ENCODE data around the gene S100A5.
A peak's percentile ranks its signal among the peaks of the same experiment; 100 is the strongest.

Gene S100A5

GRCh38 chr1:153568367-153569099, 27.8 kb upstream of the S100A5 start:
- Histone ChIP-seq H3K27ac (peak overlapping the region in 20 of 21 experiments; percentile 88 to 100 (median 98)), H3K4me3 (peak overlapping the region in 3 of 7 experiments; percentile 3 to 15 (median 12))

GRCh38 chr1:153567621-153568366, 27.1 kb upstream of the S100A5 start:
- peak overlapping the region in 20 of 21 experiments; percentile 88 to 100 (median 98) for H3K27ac ChIP-seq
- peak overlapping the region in 3 of 7 experiments; percentile 3 to 15 (median 12) for H3K4me3 ChIP-seq

- Histone ChIP-seq H3K27ac (peak overlapping the region; percentile 88 to 100 (median 98)), H3K4me3 (peak overlapping the region in 3 of 7 experiments; percentile 0 to 7 (median 1))
These were observed 26.0 kb upstream of the S100A5 start for GRCh38 chr1:153566414-153567371.

DNA sequence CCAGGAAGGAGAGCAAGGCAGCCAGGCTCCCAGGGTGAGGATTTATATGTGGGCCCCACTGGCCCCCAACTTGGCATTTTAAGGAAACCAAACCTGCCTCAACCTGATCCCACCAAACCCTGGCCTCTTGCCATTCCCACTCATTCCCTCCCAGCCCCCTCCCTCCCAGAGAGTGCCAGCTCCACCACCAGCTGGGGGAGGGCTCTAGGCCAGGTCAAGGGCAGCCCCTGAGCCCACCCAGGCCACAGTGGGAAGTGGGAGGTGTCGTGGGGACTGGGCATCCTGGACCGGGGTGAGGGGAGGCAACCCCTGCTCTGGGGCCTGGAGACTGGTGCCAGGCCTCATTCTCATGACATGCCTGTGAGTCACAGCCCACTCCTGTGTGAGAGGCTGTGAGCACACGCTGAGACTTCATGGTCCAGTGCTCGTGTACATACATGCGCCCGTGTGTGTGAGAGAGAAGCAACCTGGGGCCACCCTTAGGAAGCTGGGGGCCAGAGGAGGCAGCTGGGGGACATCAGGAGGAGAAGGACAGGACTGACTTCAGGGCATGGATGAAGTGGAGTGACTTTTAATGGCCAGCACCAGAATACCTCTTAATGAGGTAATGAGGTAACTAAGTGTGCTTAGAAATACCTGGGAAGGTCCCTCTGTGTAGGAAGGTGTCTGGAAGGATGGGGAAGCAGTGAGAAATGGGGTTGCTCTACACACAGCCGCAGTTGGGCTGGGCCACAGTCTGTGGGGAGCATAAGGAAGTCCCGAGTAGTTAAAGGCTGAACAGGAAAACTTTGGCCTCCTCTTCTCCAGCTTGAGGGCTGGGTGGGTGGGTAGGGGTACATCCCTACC, 25.0 kb upstream of the S100A5 start, which contains the start of gene S100A2:
Gene S100A2, minus strand, starts transcription at position 316 of the 846 bp plus-strand sequence. CDS start 1,967 bp downstream, outside the sequence.
- Histone ChIP-seq H3K4me3 (peak within 1 kb of the TSS in 6 of 7 experiments; percentile 23 to 39 (median 32)), H3K27ac (peak within 1 kb of the TSS; percentile 88 to 100 (median 98))

DNA sequence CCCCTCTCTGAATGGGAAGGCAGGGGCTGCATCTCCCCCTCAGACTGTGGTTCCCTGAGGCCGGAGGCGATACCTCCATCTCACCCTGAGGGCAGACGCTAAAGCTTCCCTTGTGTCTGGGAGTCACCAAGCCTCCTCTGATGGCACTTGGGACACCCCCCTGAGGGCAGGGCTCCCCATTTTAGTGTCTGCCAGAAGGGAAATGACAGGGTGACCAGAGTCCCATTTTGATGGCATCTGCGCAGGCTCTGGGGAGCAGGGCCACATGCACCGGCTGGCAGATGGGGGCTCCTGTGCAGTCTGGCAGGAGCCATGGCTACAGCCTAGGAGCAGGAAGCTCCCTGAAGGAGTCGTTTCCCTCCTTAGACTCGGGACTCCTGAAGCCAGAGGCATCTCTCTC, 23.3 kb upstream of the S100A5 start:
- H3K27ac ChIP-seq, result peak overlapping the region; percentile 49 to 100 (median 98)
- H3K4me3 ChIP-seq, result peak overlapping the region; percentile 19 to 39 (median 32)

GRCh38 chr1:153563483-153563901, 22.8 kb upstream of the S100A5 start:
- Histone ChIP-seq H3K27ac (peak overlapping the region in 19 of 21 experiments; percentile 49 to 100 (median 98)), H3K4me3 (peak overlapping the region; percentile 19 to 39 (median 32))

- peak overlapping the region in 3 of 7 experiments; percentile 32 to 39 (median 38) for H3K4me3 ChIP-seq
- H3K27ac ChIP-seq, result peak overlapping the region in 5 of 21 experiments; percentile 2 to 38 (median 14)
These were observed 21.3 kb upstream of the S100A5 start for GRCh38 chr1:153562021-153562420.

DNA sequence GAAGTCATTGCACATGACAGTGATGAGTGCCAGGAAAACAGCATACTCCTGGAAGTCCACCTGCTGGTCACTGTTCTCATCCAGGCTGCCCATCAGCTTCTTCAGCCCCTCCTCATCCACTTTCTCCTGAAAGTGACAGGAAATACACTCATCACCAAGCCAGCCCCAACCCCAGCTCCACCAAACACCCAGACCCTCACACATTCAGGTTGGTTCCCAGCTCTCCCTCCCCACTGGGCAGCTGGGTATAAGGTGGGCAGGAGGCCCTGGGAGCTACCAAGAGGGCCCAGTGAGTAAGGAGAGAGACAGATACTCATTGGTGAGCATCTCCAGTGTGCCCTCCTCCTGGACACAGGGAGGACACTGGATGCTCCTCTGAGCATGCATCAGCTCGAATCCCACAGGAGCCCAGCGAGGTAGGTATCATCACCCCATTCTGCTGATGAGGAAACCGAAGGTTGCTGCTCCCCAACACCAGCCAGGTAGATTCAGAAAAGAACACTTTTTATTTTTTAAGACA, 20.8 kb upstream of the S100A5 start:
- H3K4me3 ChIP-seq, result peak overlapping the region in 2 of 7 experiments; percentile 32 to 39
- H3K27ac ChIP-seq, result peak overlapping the region in 4 of 21 experiments; percentile 7 to 26 (median 14)

GRCh38 chr1:153560771-153561465, 20.2 kb upstream of the S100A5 start:
- H3K27ac ChIP-seq, result peak overlapping the region in 2 of 21 experiments; percentile 7 to 26

DNA sequence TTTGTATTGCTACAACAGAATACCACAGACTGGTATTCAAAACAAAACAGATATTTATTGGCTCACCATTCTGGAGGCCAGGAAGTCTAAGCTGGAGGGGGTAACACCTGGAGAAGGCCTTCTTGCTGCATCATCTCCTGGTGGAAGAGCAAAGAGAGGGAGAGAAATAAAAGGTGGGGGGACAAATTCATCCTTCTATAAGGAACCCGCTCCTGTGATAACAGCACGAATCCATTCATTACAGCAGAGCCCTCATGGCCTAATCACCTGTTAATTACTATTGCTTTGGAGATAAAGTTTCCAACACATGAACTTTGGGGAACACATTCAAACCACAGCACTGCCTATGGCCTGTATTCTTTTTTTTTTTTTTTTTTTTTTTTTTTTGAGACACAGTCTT, 19.5 kb upstream of the S100A5 start:
- no peak overlapping the region for H3K27ac ChIP-seq
- H3K4me3 ChIP-seq, result no peak overlapping the region

More at GRCh38 chr1:153560771-153561465, 20.2 kb upstream of the S100A5 start:
- no peak overlapping the region for H3K4me3 ChIP-seq

DNA sequence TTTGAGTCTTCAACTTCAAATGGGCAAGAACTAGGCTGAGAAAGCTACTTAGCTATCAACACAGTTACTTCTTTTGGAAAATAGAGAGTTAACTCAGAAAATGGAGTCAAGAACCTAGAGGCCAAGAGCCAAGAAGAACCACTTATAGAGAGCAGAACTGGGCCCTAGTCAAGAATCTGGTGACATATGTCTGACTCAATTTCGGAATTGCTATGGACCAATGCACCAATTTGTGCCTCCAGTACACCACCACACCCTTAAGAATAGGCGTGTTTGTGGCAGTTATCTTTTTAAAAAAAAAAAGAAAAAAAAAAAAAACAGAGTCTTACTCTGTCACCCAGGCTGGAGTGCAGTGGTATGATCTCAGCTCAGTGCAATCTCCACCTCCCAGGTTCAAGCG, 17.1 kb upstream of the S100A5 start:
- Histone ChIP-seq H3K27ac (no peak overlapping the region), H3K4me3 (no peak overlapping the region)

- Histone ChIP-seq H3K27ac (no peak overlapping the region), H3K4me3 (no peak overlapping the region)
These were observed 15.6 kb upstream of the S100A5 start for GRCh38 chr1:153556348-153556747.

GRCh38 chr1:153553830-153554541, 13.3 kb upstream of the S100A5 start:
- H3K27ac ChIP-seq, result peak overlapping the region in 19 of 21 experiments; percentile 19 to 76 (median 62)
- no peak overlapping the region for H3K4me3 ChIP-seq

- peak overlapping the region in 10 of 21 experiments; percentile 54 to 76 (median 68) for H3K27ac ChIP-seq
- no peak overlapping the region for H3K4me3 ChIP-seq
These were observed 12.4 kb upstream of the S100A5 start for GRCh38 chr1:153553096-153553495.

DNA sequence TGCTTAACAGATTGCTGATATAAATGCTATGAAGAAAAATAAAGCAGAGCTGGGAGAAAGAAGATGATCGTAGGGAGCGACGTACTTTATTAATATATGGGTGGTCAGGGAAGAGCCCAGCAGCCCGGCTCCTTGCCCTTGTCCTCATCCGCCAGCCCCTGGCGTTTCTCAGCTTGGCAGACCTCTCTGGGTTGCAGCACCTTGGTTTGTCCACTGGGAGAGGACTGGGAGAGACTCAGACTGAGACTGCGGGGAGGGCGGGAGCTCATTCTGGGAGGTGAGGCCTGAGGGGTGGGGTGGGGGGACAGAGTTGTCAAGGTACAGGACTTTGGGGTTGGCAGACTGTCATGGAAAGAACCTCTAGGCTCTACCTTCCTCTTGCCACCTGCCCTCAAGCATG, 11.6 kb upstream of the S100A5 start:
- Histone ChIP-seq H3K27ac (peak overlapping the region in 3 of 21 experiments; percentile 61 to 73 (median 68)), H3K4me3 (no peak overlapping the region)

DNA sequence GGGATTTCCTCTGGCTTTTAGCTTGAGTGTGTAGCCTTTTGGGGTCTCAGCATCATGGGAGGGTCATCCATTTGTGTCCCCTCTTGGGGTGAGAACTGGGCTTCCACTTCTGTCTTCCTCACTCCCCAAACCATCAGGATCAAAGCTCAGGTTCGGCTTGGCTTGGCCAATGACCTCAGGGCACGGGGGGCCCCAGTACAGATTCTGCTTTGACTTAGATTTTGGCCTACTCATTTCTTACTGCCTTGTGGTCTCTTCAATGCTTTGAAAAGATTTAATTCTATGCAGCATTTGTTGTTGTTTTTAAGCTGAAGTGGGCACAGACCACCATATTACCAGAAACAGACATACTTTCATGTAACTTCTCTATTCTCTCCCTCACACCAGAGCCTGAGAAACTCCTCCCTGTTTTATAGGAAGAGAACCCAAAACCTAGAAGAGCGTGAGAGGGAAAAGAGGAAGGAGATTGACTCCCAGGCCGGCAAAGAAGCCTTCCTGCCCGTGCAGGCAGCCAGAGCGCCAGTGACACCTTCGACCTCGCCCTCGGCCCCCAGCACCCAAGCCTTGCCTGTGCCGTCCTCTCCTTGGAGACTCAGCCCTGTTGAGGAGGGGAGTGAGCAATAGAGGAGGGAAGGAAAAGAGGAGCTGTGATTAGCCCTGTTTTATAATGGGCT, 10.2 kb upstream of the S100A5 start:
- H3K27ac ChIP-seq, result peak overlapping the region in 18 of 21 experiments; percentile 9 to 98 (median 87)
- no peak overlapping the region for H3K4me3 ChIP-seq
